UCSD-AML1 (cell line): ENCODE data around the gene HMOX1.
A peak's percentile ranks its signal among the peaks of the same experiment; 100 is the strongest.

ENCODE experiments used
- DNase-seq: peaks from one replicate; lab custom pipeline; 2025; ENCODE audit not compliant: unreplicated experiment; lab: John Stamatoyannopoulos, UW

HMOX1 gene

DNA sequence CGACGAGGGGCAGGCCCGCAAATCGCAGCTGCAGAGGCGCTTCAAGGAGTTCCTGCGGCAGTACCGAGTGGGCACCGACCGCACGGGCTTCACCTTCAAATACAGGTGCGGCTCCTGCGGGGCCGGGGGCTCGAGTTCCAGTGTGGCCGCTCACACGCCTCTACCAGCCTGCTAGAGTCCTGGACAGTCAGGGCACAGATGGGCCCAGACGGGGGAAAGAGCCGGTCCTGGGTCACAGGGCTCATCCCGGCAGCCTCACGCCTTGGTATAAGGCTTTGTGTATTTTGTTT lies 19.6 kb downstream of the HMOX1 start:
- DNase-seq = no peak

DNA sequence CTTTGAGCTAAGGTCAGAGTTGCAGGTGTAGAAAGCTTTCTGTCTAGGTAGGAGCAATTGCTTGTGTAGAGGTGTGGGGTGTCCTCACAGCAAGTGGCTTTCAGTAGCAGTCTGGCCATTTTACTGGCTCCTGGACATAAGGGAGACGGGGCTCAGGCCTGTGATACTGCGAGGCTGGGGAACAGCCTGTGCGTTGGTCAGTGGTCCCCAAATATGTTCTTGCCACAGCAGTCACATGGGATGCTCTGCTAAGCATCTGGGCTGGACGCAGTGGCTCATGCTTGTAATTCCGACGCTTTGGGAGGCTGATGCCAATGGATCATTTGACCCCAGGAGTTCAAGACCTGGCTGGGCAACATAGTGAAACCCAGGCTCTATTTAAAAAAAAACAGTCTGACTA lies 21.0 kb downstream of the HMOX1 start:
- no peak for DNase-seq

DNA sequence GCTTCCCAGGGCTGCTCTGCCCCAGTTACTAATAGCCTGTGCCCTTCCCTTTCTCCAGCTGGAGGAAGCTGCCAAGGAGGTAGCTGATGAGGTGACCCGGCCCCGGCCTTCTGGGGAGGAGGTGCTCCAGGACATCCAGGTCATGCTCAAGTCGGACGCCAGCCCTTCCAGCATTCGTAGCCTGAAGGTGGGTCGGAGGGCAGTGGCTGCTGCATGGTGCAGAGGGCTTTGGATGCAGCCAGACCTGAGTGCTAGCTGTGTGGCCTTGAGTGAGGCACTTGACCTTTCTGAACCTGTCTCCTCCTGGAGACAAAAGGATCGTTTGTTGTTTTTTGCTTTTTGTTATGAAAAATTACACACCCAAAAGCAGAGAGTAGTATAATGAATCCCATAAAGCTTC lies 22.5 kb downstream of the HMOX1 start:
- no peak for DNase-seq

DNA sequence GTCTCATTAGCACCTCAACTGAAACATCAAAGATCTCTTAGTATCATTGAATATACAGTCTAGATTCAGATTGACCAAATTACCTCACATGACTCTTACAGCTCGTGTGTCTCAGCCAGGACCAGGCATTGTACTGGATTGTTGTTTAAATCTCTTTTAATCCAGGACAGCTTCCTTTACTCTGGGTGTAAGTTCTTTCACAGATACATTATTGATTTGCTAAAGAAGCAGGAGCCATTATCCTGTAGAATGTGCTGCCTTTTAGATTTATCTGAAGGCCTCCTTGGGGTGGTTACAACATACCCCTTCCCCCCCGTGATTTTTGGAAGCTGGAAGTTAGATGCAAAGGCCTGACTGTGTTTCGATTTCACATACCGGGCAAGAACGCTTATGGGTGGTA lies 23.3 kb downstream of the HMOX1 start:
- DNase-seq = no peak

DNA sequence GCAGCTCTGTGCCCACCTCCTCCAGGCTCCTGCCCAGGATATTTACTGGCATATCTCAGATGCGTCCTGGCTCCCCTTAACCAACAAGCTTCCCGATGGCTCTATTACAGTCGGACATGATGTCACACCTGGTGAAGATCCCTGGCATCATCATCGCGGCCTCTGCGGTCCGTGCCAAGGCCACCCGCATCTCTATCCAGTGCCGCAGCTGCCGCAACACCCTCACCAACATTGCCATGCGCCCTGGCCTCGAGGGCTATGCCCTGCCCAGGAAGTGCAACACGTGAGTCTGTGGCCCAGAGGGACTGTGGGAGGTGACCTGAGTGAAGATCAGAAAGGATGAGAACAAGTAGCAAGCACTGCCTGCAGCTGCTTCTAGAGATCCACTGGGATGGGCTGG lies 25.5 kb downstream of the HMOX1 start:
- DNase-seq = no peak

DNA sequence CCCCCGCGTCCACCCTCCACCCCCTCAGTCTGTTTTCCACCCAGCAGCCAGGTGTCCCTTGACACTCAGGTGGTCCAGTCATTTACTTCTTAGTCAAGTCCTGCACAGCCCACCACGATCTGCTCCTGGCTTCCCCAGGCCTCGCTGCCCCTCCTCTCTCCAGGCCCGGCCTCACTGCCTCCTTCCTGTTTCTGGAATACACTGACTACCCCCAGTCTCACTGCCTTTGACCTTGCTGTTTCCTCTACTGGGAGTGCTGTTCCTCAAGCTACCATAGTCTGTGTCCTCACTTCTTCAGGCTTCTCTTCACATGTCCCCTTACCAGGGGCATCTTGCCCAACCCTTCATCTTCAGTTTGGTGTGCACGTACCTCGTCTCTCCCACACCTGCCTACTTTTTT lies 26.5 kb downstream of the HMOX1 start:
- DNase-seq = no peak

DNA sequence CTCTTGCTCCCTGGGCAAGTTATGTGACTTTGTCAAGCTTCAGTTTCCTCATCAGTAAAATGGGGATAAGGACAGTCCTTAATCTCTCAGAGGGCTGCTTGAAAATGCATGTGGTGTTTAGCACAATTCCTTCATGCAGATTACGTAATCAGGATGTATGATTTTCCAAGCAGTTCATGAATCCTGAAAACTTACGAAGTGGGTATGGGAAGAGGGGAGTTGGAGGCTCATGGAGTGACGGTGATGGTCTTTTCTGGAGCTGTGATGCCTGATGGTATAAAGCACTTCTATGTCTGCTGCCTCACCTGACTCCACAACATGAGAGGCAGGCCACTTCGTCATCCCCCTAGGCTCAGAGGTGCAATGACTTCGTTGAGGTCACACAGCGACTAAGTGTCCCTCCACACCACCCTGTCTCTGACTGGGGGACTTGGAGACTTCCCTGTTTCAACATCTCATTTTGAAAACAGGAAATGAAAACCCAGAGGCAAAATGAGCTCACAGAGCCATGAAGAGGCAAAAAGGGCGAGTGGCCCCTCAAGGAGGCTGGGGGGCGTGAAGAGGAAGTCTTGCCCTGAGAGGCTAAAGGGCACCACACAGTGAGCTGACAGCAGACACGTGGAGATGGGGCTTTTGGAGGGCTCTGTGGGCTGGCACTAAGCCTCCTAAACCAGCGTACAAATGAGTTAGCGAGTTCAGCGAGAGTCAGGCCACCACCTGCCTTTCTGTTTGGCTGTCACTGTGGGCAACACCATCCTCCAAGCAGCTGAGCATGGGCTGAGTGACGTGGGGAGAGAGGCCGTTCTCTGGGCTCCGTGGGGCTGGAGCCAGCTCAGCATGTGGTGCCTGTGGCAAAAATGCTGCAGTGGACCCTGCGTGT lies 29.1 kb downstream of the HMOX1 start:
- DNase-seq = peak; percentile 55

DNA sequence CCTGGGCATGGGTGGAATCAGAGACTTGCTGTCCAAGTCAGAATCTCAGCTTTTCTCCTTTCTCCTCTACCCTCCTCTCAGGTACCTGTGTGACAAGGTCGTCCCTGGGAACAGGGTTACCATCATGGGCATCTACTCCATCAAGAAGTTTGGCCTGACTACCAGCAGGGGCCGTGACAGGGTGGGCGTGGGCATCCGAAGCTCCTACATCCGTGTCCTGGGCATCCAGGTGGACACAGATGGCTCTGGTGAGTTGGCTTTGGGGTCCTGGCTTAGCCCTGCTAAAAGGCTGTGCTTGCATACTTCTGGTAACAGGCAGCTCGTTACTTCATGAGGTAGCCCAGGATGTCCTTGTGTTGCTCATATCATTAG lies 29.8 kb downstream of the HMOX1 start:
- DNase-seq = no peak

DNA sequence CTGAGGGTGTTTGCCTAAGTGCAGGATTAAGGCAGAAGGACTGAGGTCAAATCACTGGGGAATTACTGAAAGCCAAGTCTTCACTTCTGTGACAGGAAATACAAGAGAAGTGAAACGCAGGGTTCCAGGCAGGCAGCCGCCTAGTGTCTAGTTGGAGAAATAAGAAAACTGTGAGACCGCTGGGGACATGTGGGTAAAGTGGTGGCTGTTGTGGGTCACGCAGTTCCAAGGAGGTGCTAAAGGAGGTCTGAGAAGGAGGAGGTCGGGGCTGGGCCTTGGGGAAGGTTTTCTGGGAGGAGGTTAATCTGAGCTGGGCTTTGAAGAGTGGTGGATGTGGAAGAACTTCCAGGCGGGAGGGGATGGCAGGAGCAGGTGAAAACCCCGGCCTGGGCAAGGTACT lies 30.2 kb downstream of the HMOX1 start:
- DNase-seq = no peak

DNA sequence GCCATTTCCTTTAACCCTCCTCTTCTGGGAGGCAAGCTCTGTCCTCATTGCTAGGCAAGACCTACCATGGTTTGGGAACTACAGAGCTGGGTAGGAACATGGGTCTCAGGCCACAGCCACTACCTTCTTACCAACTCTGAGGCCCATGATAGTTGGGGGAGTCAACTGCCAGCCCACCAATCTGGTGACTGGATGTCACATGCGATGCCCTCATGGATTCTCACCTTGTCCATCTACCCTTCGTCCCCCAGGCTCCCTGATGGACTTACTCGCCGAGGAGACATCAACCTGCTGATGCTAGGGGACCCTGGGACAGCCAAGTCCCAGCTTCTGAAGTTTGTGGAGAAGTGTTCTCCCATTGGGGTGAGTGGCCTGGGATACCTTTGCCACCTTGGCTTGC lies 32.7 kb downstream of the HMOX1 start:
- no peak for DNase-seq

DNA sequence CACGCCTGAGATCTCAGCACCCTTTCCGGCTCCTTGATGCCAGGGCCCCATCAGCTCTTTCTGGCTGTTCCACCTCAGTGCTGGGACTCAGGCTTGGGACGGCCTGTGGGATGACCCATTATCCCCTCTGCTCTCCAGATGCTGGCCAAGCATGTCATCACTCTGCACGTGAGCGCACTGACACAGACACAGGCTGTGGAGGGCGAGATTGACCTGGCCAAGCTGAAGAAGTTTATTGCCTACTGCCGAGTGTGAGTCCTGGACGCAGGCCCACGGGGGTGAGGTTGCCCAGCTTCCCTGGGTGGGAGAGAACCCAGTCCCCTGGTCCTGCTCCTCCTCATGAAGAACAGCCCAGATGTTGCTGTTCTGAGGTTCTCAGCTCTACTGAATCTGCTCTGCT lies 36.7 kb downstream of the HMOX1 start:
- no peak for DNase-seq

DNA sequence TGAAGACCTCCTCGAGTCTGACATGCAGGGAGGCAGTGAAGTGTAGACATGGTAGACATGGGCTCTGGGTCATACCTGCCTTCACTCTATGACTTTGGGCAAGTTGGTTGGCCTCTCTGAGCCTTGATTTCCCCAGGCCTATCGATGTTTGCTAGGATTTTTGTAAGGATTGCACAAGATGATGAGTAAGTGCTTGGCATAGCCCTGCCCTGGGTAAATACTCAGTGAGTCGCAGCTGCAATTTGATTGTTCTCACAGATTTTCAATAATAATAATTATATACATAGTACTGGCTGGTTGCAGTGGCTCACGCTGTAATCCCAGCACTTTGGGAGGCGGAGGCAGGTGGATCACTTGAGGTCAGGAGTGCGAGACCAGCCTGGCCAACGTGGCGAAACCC lies 37.2 kb downstream of the HMOX1 start:
- DNase-seq = no peak

DNA sequence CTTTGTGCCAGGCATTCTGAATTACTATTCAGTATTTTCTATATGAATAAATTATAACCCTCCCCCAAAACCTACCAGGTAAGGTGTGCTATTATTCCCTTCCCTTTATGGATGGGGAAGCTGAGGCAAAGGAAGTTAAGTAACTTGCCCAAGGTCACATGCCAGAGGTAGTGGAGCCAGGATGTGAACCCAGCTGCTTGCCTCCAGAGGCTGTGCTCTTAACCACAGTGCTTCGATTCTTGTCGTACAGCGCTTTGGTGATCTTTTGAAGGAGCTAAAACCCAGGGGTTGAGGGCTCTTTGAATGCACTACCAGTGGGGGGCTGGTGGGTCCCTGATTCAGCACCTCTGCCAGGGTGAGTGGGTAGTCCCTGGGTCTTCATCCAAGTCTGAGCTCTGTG lies 37.8 kb downstream of the HMOX1 start:
- DNase-seq = no peak

DNA sequence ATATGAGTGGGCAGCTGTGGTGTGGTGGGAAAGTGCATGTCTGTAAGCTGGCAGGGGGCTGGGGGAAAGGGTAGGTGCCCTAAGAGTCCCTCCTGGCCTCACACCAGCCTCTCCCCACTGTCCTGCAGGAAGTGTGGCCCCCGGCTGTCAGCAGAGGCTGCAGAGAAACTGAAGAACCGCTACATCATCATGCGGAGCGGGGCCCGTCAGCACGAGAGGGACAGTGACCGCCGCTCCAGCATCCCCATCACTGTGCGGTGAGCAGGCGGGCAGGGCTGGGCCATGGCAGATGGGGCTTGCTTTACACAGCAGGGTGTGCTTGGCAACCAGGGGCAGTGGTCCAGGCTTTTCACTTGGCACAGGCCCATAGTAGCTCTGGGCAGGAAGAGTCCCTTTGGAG lies 38.9 kb downstream of the HMOX1 start:
- no peak for DNase-seq

DNA sequence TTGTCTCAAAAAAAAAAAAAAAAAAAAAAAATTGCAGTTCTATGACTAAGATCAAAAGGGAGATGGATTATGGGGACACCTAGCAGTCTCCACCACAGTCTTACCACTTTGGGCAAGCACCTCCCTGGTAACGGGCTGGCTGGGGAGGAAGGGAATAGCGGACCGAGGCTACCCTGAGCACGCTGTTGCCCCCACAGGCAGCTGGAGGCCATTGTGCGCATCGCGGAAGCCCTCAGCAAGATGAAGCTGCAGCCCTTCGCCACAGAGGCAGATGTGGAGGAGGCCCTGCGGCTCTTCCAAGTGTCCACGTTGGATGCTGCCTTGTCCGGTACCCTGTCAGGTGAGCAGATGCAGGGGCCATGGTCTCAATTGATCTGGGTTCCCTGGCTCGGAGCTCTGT lies 40.2 kb downstream of the HMOX1 start:
- DNase-seq = no peak

DNA sequence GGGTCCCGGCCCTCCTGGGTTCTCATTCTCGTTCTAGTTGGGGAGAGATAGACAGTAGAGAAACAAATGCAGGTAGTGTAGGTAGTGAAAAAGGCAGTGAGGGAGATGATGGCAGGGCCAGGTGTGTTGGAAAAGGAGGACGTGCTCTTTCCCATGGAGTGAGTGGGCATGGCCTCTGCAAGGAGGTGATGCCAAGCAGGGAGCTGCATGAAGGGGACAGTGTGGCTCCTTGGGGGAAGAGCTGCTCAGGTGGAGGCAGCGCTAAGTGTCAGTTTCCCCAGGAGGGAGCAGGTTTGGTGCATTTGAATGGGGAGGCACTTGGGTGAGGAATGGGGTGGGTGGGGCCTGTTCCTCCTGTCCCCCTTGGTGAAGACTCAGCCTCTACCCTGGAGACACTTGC lies 41.2 kb downstream of the HMOX1 start:
- DNase-seq = no peak

DNA sequence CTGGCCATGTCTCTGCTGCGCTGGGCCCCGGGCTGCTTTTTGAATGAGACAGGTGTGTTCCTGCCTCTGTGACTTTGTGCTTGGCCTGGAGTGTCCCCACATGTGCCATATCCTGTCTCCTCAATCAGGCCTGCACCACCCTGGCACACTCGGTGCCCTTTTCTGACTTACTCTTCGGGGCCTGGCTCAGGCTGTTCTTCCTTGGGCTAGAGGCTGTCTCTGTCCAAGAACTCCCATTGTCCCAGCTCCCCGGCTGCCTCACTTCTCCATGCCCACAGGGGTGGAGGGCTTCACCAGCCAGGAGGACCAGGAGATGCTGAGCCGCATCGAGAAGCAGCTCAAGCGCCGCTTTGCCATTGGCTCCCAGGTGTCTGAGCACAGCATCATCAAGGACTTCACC lies 42.0 kb downstream of the HMOX1 start:
- no peak for DNase-seq

DNA sequence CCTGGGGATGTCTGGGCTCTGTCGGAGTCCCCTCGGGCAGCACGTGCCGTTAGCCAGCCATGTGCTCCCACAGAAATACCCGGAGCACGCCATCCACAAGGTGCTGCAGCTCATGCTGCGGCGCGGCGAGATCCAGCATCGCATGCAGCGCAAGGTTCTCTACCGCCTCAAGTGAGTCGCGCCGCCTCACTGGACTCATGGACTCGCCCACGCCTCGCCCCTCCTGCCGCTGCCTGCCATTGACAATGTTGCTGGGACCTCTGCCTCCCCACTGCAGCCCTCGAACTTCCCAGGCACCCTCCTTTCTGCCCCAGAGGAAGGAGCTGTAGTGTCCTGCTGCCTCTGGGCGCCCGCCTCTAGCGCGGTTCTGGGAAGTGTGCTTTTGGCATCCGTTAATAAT lies 43.2 kb downstream of the HMOX1 start:
- no peak for DNase-seq

DNA sequence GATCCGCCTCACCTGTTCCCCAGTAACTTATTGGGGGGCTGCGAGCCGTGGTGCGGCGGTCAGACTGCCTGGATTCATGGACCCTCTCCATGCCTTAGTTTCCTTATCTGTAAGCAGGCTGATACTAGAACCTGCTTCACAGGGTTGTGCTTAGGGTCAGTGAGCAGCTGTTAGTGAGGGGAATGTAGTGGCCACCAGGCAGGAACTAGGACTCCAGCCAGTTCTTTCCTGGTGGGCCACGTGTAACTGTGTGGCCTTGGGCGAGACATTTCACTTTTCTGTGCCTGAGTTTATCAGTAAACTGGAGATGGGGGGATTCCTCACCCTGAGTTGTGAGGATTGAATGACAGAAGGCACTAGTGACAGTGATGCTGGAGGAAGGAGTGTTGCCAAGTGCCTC lies 43.9 kb downstream of the HMOX1 start:
- DNase-seq = no peak

DNA sequence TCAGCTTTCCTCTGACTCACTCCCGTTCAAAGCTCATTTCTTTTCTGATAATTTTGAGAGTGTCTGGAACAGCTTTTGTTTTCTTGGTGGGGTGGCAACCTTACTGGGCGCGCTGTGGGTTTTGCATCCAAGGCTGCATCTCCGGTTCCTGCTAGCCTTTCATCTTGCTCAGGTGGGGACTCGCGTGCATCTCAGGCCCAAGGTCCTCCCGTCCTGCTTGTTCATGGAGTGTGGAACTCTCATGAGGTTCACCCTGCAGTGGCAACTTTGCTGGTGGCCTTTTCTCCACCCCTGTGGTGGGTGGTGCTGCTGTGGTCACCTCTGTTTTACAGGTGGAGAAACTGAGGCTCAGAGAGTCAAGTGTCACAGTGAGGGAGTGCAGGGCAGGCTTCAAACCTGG lies 44.6 kb downstream of the HMOX1 start:
- DNase-seq = no peak

DNA sequence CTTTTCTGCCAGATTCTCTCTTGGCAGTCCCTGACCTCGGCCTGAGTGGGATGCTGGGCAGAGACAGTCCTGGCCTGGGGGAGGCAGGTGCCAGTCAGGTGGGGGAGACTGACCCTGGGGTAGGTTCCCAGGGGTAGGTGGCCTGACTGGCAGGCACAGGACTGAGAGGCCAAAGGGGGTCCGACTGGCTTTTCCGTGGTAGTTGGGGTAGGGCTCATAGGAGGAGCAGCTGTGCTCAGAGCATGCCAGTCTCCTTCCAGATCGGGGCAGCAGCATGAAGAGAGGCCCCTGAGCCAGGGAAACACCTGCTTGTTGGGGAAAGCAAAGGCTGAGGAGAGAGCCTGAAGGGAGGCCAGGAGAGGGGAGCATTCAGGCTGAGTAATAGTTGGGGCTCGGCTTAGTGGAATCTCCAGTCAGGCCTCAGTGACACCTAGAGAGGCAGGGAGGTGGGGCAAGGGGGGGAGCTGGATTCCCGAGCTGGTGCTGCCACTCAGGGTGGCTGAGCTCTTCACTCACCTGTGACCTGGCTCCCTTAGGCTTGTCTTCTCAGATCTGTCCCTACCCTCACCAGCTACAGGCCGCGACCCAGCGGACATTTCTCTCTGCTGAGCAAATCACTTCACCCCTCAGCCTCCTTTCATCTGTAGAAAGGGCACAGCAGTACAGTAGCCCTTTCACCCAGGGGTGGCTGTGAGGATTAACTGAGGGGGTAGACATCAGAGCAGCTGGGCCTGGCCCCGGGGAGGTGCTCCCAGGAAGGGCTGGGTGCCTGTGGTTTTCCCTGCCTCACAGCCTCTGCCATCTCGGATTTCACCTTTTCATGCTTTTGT lies 45.3 kb downstream of the HMOX1 start:
- DNase-seq = no peak

DNA sequence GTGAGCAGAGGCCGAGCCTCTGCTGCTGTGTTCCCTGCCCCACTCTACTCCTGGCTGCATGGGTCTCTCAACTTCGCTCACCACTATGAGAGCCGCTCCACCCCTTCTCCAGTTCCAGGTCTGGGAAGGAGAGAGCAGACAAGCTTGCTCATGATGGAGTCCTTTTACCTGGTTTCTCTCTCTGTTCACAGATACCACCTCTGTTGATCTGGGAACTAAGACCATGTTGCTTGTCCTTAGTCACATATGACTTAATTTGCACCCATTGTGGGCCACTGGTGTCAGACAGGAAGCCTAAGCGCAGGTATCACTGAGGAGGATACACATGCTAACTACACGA lies 45.9 kb downstream of the HMOX1 start:
- no peak for DNase-seq

DNA sequence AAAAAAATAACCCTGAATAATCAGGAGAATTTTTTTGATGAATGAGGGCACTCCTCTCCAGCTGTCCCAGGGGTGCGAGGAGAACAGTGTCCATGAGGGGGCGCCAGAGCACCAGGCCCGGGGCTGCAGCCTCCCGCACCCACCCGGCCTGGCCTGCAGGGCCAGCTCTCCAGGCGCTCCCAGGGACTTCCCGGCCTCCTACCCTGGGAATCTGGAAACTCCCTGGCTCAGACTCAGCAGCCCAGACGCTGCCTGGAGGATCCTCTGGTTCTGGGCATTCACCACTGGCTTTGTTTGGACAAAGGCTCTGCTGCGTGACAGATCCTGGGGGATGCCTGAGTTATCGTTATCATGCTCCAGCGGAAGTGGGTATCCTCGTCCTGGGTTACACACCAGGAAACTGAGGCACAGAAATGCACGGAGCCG lies 50.0 kb downstream of the HMOX1 start:
- peak; percentile 70 for DNase-seq
